Glomerular visceral epithelial cell (primary cell): Measurements from ENCODE around the gene ATP8B2.
"Not testable (repeated sequence)": the region's sequence is repeated elsewhere in the genome, so short reads cannot be mapped to it uniquely, and the experiment has no call there.

Experiments used
- DNase-seq: peaks from one replicate; pipeline ENCODE4 v3.0.0-alpha.2; 2016; ENCODE audit errors: extremely low spot score

The ATP8B2 gene

GRCh38 chr1:154346276-154346917, 21.1 kb downstream of the ATP8B2 start:
- no peak for DNase-seq

GRCh38 chr1:154347961-154348360, 22.6 kb downstream of the ATP8B2 start:
- DNase-seq, result no peak

GRCh38 chr1:154348429-154349076, 23.2 kb downstream of the ATP8B2 start:
- DNase-seq, result no peak

- DNase-seq, result no peak
Observed at GRCh38 chr1:154349121-154349520, 23.8 kb downstream of the ATP8B2 start.

- no peak for DNase-seq
Observed at GRCh38 chr1:154350383-154350782, 25.1 kb downstream of the ATP8B2 start.

- no peak for DNase-seq
Observed at GRCh38 chr1:154351363-154352068, 26.2 kb downstream of the ATP8B2 start.

- no peak for DNase-seq
Observed at GRCh38 chr1:154352245-154352580, 26.9 kb downstream of the ATP8B2 start.

- DNase-seq, result peak; percentile 61
Observed at GRCh38 chr1:154352581-154353459, 27.5 kb downstream of the ATP8B2 start.

GRCh38 chr1:154353460-154353904, 28.2 kb downstream of the ATP8B2 start:
- peak; percentile 22 for DNase-seq

- no peak for DNase-seq
Observed at GRCh38 chr1:154353966-154354365, 28.6 kb downstream of the ATP8B2 start.

- DNase-seq, result no peak
Observed at GRCh38 chr1:154358519-154358918, 33.2 kb downstream of the ATP8B2 start.

- no peak for DNase-seq
Observed at GRCh38 chr1:154360288-154360687, 35.0 kb downstream of the ATP8B2 start.

GRCh38 chr1:154360881-154361280, 35.6 kb downstream of the ATP8B2 start:
- DNase-seq, result not testable (repeated sequence)

GRCh38 chr1:154361357-154361756, 36.0 kb downstream of the ATP8B2 start:
- no peak for DNase-seq

GRCh38 chr1:154371436-154371835, 46.1 kb downstream of the ATP8B2 start:
- no peak for DNase-seq

GRCh38 chr1:154373777-154374357, 48.5 kb downstream of the ATP8B2 start:
- not testable (repeated sequence) for DNase-seq

GRCh38 chr1:154379301-154379700, 54.0 kb downstream of the ATP8B2 start:
- no peak for DNase-seq

GRCh38 chr1:154384650-154385489, 59.5 kb downstream of the ATP8B2 start:
- DNase-seq, result no peak

GRCh38 chr1:154386643-154387352, 61.5 kb downstream of the ATP8B2 start:
- no peak for DNase-seq
